ENCODE data around the gene DCAF15.

GRCh38 chr19:13929340-13929739 lies 23.0 kb upstream of the DCAF15 start:
- TF ChIP-seq, protein P1, sequence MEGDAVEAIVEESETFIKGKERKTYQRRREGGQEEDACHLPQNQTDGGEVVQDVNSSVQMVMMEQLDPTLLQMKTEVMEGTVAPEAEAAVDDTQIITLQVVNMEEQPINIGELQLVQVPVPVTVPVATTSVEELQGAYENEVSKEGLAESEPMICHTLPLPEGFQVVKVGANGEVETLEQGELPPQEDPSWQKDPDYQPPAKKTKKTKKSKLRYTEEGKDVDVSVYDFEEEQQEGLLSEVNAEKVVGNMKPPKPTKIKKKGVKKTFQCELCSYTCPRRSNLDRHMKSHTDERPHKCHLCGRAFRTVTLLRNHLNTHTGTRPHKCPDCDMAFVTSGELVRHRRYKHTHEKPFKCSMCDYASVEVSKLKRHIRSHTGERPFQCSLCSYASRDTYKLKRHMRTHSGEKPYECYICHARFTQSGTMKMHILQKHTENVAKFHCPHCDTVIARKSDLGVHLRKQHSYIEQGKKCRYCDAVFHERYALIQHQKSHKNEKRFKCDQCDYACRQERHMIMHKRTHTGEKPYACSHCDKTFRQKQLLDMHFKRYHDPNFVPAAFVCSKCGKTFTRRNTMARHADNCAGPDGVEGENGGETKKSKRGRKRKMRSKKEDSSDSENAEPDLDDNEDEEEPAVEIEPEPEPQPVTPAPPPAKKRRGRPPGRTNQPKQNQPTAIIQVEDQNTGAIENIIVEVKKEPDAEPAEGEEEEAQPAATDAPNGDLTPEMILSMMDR (IDR thresholded peaks at IDR 0.05 in 4 of 5, conservative IDR thresholded peaks at IDR 0.05 in 1 of 5): no peak
- no peak for TF ChIP-seq POLR2A (IDR thresholded peaks at IDR 0.05)
